GM21367 (cell line): Measurements from ENCODE around the gene TMEM98.
"Not testable (repeated sequence)": the region's sequence is repeated elsewhere in the genome, so short reads cannot be mapped to it uniquely, and the experiment has no call there.

Experiments used
- ATAC-seq: cut with Tn5 transposase; IDR thresholded peaks from one replicate; pipeline ENCODE4 v1.9.1; 2021; ENCODE audit not compliant: unreplicated experiment

The TMEM98 gene

GRCh38 chr17:32976605-32977004 is 48.7 kb downstream of the TMEM98 start:
- ATAC-seq = no peak

GRCh38 chr17:32980230-32980629 is 52.3 kb downstream of the TMEM98 start:
- no peak for ATAC-seq

DNA sequence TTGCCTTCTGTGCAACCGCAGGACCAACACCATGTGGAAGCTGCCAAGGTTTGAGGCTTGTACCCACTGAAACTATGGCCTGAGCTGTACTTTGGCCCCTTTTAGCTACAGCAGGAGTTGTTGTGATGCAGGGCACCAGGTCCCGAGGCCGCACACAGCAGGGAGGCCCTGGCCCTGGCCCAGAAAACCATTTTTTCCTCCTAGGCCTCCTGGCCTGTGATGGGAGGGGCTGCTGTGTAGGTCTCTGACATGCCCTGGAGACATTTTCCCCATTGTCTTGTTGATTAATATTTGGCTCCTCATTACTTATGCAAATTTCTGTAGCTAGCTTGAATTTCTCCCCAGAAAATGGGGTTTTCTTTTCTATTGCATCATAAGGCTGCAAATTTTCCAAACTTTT is 53.7 kb downstream of the TMEM98 start:
- ATAC-seq = not testable (repeated sequence)

GRCh38 chr17:32985050-32985756 is 57.2 kb downstream of the TMEM98 start:
- ATAC-seq = no peak

DNA sequence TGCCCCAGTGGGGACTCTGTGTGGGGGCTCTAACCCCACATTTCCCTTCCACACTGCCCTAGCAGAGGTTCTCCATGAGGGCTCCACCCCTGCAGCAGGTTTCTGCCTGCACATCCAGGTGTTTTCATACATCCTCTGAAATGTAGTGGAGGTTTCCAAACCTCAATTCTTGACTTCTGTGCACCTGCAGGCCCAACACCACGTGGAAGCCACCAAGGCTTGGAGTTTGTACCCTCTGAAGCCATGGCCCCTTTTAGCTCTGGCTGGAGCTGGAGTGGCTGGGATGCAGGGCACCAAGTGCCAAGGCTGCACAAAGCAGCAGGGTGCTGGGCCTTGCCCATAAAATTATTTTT is 59.5 kb downstream of the TMEM98 start:
- not testable (repeated sequence) for ATAC-seq

- ATAC-seq = not testable (repeated sequence)
These were observed 59.9 kb downstream of the TMEM98 start for GRCh38 chr17:32987868-32988267.

DNA sequence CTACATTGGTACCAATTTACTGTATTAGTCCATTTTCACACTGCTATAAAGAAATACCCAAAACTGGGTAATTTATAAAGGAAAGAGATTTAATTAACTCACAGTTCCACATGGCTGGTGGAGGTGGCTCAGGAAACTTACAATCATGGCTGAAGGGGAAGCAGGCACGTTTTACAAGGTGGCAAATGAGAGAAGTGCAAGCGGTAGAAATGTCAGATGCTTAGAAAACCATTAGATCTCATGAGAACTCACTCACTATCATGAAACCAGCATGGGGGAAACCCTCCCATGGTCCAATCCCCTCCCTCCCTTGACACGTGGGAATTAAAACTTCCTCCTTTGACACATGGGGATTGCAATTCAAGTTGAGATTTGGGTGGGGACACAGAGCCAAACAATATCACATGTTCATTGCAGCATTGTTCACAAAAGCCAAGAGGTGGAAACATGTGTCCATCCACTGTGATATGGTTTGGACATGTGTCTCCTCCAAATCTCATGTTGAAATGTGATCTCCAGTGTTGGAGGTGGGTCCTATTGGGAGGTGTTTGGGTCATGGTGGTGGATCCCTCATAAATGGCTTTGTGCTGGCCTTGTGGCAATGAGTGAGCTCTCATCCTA is 60.6 kb downstream of the TMEM98 start:
- no peak for ATAC-seq

DNA sequence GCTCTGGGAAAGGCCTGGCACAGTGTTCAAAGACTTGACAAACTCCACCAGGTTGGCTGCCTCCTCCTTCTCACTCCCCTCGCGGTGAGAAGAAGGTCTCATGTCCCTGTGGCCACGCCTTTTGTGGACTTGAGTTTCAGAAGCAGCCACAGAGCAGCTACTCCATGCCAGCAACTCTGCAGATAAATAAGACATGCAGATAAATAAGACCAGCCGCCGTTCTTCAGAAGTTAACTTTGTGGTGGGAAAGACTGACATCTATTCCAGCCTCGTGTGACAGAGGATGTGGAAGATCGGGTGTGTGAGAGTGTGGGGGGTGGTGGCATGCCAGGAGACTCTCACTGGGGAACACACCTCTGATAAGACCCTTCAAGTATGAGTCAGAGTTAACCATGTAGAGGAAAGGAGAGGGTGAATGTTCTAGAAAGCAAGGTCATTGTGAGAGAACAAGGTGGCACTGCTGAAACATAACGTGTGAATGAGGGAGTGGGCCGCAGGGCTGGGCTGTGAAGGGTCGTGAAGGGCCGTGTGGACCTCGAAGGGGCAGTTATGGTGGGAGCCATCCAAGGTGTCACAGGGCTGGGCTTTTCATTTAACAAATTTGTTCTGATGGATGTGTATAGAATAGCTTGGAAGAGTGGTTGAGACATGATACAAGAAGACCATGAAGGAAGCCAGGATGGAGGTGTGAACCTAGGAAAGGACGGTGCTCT is 64.5 kb downstream of the TMEM98 start:
- no peak for ATAC-seq

DNA sequence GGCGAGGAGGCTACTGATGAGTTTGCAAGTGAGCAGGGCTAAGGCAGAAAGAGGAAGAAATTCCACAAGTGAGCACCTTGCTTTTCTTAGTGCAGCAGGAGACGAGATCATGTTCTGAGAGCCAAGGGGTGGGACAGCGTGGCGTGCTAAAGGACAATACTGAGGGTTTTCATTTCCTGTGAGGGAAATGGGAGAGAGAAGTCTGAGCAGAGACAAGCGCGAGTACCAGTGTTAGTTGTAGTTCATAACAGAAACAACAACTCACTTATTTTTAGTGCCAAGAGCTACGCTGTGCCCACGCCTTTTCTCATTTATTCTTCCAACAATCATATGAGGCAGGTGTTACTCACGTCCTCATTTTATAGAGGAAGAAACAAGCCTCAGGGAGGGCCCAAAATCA is 66.0 kb downstream of the TMEM98 start:
- ATAC-seq = no peak
